ENCODE data around the gene CATSPERB. TPM values are rescaled to one million over a fixed set of nuclear protein-coding genes. Genes with fewer than 3 reads are reported as not detected.

CATSPERB gene
- total and polyA plus RNA-seq, 2 of the 8 experiments (the other 6 are each of a cell fraction or from before 2014, with no cell fraction given), result 0.11 to 0.30 TPM

GRCh38 chr14:91555531-91555930 lies 176.4 kb downstream of the CATSPERB start (continued):
- no peak for TF ChIP-seq CHD7 (IDR thresholded peaks at IDR 0.05; ENCODE audit: insufficient replicate concordance, low read length)
- TF ChIP-seq TAF1 (IDR thresholded peaks at IDR 0.05; ENCODE audit: low read depth, low read length), result no peak

All from H1 (cell line).